H1 (cell line): Measurements from ENCODE around the gene MCC. TPM values are rescaled to one million over a fixed set of nuclear protein-coding genes. Genes with fewer than 3 reads are reported as not detected.

Source experiments
- CTCF ChIA-PET: fragments of 300-600 bp; sonication (Branson Sonifier 250); formaldehyde crosslinking; loops from one replicate; lab custom pipeline; 2021; ENCODE audit not compliant: partially characterized antibody; lab: Charles Lee
- POLR2A ChIA-PET: fragments of 300-600 bp; sonication (Branson Sonifier 250); formaldehyde crosslinking; loops from one replicate; lab custom pipeline; 2021; ENCODE audit warnings: inconsistent platforms; ENCODE audit not compliant: partially characterized antibody; lab: Charles Lee
- DNase-seq, 2 experiments: peaks; one replicate each; pipeline versions ENCODE4 v3.0.0 to v3.0.0-alpha.2; 2010 to 2022; ENCODE audit warnings: low spot score in 2 of 2, low read depth in 1 of 2, mixed read lengths in 1 of 2
- FAIRE-seq: peaks from 2 replicates; lab custom pipeline; 2011; peaks lifted over from hg19 to GRCh38; lab: Jason Lieb, UNC
- H2AFZ ChIP-seq: 2 replicates; pipeline ENCODE4 v1.8.1; 2012; ENCODE audit warnings: low read length, inconsistent platforms
- H2AK5ac ChIP-seq: 2 replicates; pipeline ENCODE4 v1.6.1; 2013; ENCODE audit warnings: low read depth, low read length
- H2BK120ac ChIP-seq: replicated peaks from 2 replicates; pipeline ENCODE3; 2013; ENCODE audit warnings: low read depth, low read length, inconsistent platforms
- H2BK12ac ChIP-seq: 2 replicates; pipeline ENCODE4 v1.6.1; 2013; ENCODE audit warnings: low read depth, low read length
- H2BK15ac ChIP-seq: 2 replicates; pipeline ENCODE4 v1.6.1; 2013; ENCODE audit warnings: low read length
- H2BK20ac ChIP-seq: 2 replicates; pipeline ENCODE4 v1.6.1; 2013; ENCODE audit warnings: low read length
- H2BK5ac ChIP-seq: 2 replicates; pipeline ENCODE4 v1.6.1; 2013; ENCODE audit warnings: low read depth, low read length
- H3K14ac ChIP-seq: 2 replicates; pipeline ENCODE4 v1.6.1; 2013; ENCODE audit warnings: inconsistent platforms; ENCODE audit not compliant: insufficient read length
- H3K18ac ChIP-seq: 2 replicates; pipeline ENCODE4 v1.6.1; 2013; ENCODE audit warnings: low read length; ENCODE audit errors: extremely low read depth
- H3K23ac ChIP-seq: 2 replicates; pipeline ENCODE4 v1.6.1; 2013; ENCODE audit warnings: inconsistent platforms; ENCODE audit not compliant: insufficient read length
- H3K23me2 ChIP-seq: 2 replicates; pipeline ENCODE4 v1.6.1; 2013; ENCODE audit warnings: low read depth, low read length
- H3K27ac ChIP-seq: 2 replicates; pipeline ENCODE4 v1.6.1; 2011; ENCODE audit warnings: low read depth, low read length, inconsistent platforms
- H3K27me3 ChIP-seq, 4 experiments: replicated peaks in 1 of 4; 1 replicate in 1 of 4; 2 replicates in 3 of 4; pipeline versions ENCODE4 v1.6.1 to v1.8.1; 2011 to 2013; ENCODE audit warnings: low read length in 3 of 4, mild to moderate bottlenecking in 3 of 4, inconsistent platforms in 2 of 4, mixed read lengths in 2 of 4, moderate library complexity in 1 of 4; ENCODE audit not compliant: control insufficient read depth in 3 of 4, insufficient read depth in 3 of 4; ENCODE audit errors: extremely low read depth in 1 of 4
- H3K36me3 ChIP-seq, 4 experiments: 2 replicates each; pipeline versions ENCODE4 v1.6.1 to v1.8.1; 2011 to 2013; ENCODE audit warnings: mild to moderate bottlenecking in 4 of 4, low read length in 3 of 4, moderate library complexity in 2 of 4, control low read depth in 1 of 4, inconsistent platforms in 1 of 4; ENCODE audit not compliant: insufficient read depth in 4 of 4, control insufficient read depth in 2 of 4
- H3K4ac ChIP-seq: replicated peaks from 2 replicates; pipeline ENCODE3; 2013; ENCODE audit warnings: low read length, low read depth, mixed read lengths, inconsistent platforms; ENCODE audit not compliant: insufficient read length
- H3K4me1 ChIP-seq, 4 experiments: replicated peaks in 1 of 4; 1 replicate in 1 of 4; 2 replicates in 3 of 4; pipeline versions ENCODE4 v1.6.1 to v1.8.1; 2011 to 2013; ENCODE audit warnings: low read length in 3 of 4, inconsistent platforms in 2 of 4, mixed read lengths in 1 of 4; ENCODE audit not compliant: insufficient read depth in 4 of 4, control insufficient read depth in 3 of 4
- H3K4me2 ChIP-seq, 2 experiments: 2 replicates each; pipeline versions ENCODE4 v1.6.1 to v1.8.1; 2011 to 2013; ENCODE audit warnings: low read depth in 2 of 2, low read length in 2 of 2, control low read depth in 1 of 2, inconsistent platforms in 1 of 2, mild to moderate bottlenecking in 1 of 2; ENCODE audit not compliant: insufficient read depth in 1 of 2
- H3K4me3 ChIP-seq, 4 experiments: fragments of 200-600, 300-600 bp in 1 of 4; sonication (generic), shearing (Covaris generic), sonication (Bioruptor Twin) in 1 of 4; 2 replicates each; pipeline versions ENCODE4 v1.5.1 to v1.8.1; 2011 to 2016; ENCODE audit warnings: low read length in 4 of 4, low read depth in 3 of 4, control low read depth in 2 of 4, inconsistent platforms in 2 of 4, mild to moderate bottlenecking in 2 of 4, mixed read lengths in 1 of 4, moderate library complexity in 1 of 4; ENCODE audit not compliant: insufficient read depth in 2 of 4; ENCODE audit errors: extremely low read depth in 1 of 4
- H3K56ac ChIP-seq: replicated peaks from 2 replicates; pipeline ENCODE3; 2013; ENCODE audit warnings: low read depth, mild to moderate bottlenecking, mixed read lengths, low read length, inconsistent platforms; ENCODE audit not compliant: insufficient read length
- H3K79me1 ChIP-seq: 2 replicates; pipeline ENCODE4 v1.6.1; 2013; ENCODE audit warnings: low read depth, low read length, control low read depth
- H3K79me2 ChIP-seq, 2 experiments: 2 replicates each; pipeline versions ENCODE4 v1.6.1 to v1.8.1; 2012 to 2013; ENCODE audit warnings: low read length in 2 of 2, mild to moderate bottlenecking in 2 of 2, inconsistent platforms in 1 of 2; ENCODE audit not compliant: insufficient read depth in 2 of 2, control insufficient read depth in 1 of 2
- H3K9ac ChIP-seq, 4 experiments: replicated peaks in 1 of 4; 1 replicate in 1 of 4; 2 replicates in 3 of 4; pipeline versions ENCODE4 v1.6.1 to v1.8.1; 2011 to 2013; ENCODE audit warnings: low read depth in 3 of 4, low read length in 3 of 4, control low read depth in 2 of 4, mild to moderate bottlenecking in 2 of 4, moderate library complexity in 2 of 4, inconsistent platforms in 1 of 4; ENCODE audit errors: extremely low read depth in 1 of 4
- H3K9me3 ChIP-seq, 2 experiments: 2 replicates each; pipeline versions ENCODE4 v1.6.1 to v1.8.1; 2012 to 2013; ENCODE audit warnings: mild to moderate bottlenecking in 2 of 2, moderate library complexity in 2 of 2, control low read depth in 1 of 2, inconsistent platforms in 1 of 2, low read depth in 1 of 2, low read length in 1 of 2, mixed read lengths in 1 of 2; ENCODE audit not compliant: insufficient read depth in 2 of 2
- H4K20me1 ChIP-seq, 2 experiments: replicated peaks in 1 of 2; 2 replicates each; pipeline versions ENCODE3 to v1.8.1; 2011 to 2013; ENCODE audit warnings: inconsistent platforms in 2 of 2, low read length in 2 of 2, mild to moderate bottlenecking in 1 of 2; ENCODE audit not compliant: insufficient read depth in 2 of 2, control insufficient read depth in 1 of 2
- H4K5ac ChIP-seq: 2 replicates; pipeline ENCODE4 v1.6.1; 2013; ENCODE audit warnings: low read length, low read depth, mixed read lengths, inconsistent platforms; ENCODE audit not compliant: insufficient read length
- H4K8ac ChIP-seq: 2 replicates; pipeline ENCODE4 v1.8.0; 2013; ENCODE audit warnings: mild to moderate bottlenecking, moderate library complexity, low read length, inconsistent platforms; ENCODE audit not compliant: insufficient read depth; ENCODE audit errors: extremely low read depth
- H4K91ac ChIP-seq: replicated peaks from 2 replicates; pipeline ENCODE3; 2013; ENCODE audit warnings: low read length, mixed read lengths, inconsistent platforms; ENCODE audit not compliant: insufficient read length
- JUND ChIP-seq: IDR thresholded peaks from 2 replicates; pipeline ENCODE4 v1.6.1; 2011; ENCODE audit warnings: mild to moderate bottlenecking, improper control_type of control experiment, low read length
- TEAD4 ChIP-seq: IDR thresholded peaks from 2 replicates; pipeline ENCODE4 v1.6.1; 2012; ENCODE audit warnings: low read depth, low read length, inconsistent platforms, mixed read lengths
- WGBS, 2 experiments: shearing (Covaris generic) in 1 of 2; methylation state at CpG; one replicate each; pipeline versions ENCODE4 v1.1.6 to v1.1.7; 2013 to 2015; ENCODE audit warnings: low lambda C conversion rate in 2 of 2, mixed read lengths in 2 of 2, inconsistent platforms in 1 of 2, low coverage in 1 of 2, missing lambda C conversion rate in 1 of 2; ENCODE audit not compliant: insufficient replicate concordance in 2 of 2, insufficient coverage in 1 of 2, insufficient read length in 1 of 2; ENCODE audit errors: extremely low coverage in 1 of 2, missing lambda C conversion rate in 1 of 2; 5-methylcytosine and 5-hydroxymethylcytosine counted together
- polyA plus RNA-seq, 7 experiments: library from polyadenylated mRNA; depleted of rRNA in 3 of 7; stranded (reverse) in 5 of 7; unstranded in 2 of 7; fragments of >200 nt in 5 of 7; fragments of 200-250 nt in 2 of 7; gene quantifications; 1 replicate in 5 of 7; 2 replicates in 1 of 7; 4 replicates in 1 of 7; pipeline versions ENCODE4 v1.2.1 to v1.2.3, GENCODE V29; 2011 to 2013; ENCODE audit warnings: missing spikeins in 2 of 7, mixed read lengths in 2 of 7
- total RNA-seq: library from RNA; stranded (reverse); fragmentation: NEBNext Ultra II Directional; extraction: Animal tissue kit (Norgen Biotek cat#: 25700); gene quantifications from 2 replicates; pipeline ENCODE4 v1.2.1, GENCODE V29; 2021
- TF ChIP-seq, protein P1 (sequence below): IDR thresholded peaks from 2 replicates; pipeline ENCODE4 v1.6.1; 2012; ENCODE audit warnings: inconsistent platforms

MCC gene
- total and polyA plus RNA-seq, 2 of the 8 experiments (the other 6 are each of a cell fraction or from before 2014, with no cell fraction given), result 2.6 to 18.3 TPM

DNA sequence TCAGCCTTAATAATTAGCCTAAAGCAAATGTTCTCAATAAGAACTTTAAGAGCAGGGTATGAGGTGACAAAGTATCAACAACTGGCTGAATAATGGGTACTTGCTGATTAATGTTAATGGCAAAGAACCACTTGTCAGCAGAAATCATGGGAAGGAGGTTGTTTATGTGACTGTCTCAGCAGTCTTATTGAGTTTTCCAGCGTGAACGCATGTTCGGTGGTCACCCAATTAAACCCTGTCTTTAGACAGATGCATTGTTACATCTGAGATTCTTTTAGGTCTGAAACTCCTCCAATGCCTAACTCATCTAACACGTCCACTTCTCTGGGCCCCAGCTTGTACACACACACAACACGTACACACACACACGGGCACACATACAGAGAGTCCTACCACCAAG is 35.3 kb downstream of the MCC start:
- FAIRE-seq, result peak; percentile 7
- no peaks in the 10 kb centered on the region for H3K4me1 ChIP-seq
- WGBS, 2 experiments, result 89% methylated on average over 6 of the region's 6 CpGs; no CpG with 5 or more reads in 1 of the 2 experiments
- no peak overlapping the region for H3K56ac ChIP-seq
- H4K91ac ChIP-seq, result no peak overlapping the region
- H3K9me3 ChIP-seq, result no peaks in the 10 kb centered on the region
- H3K4ac ChIP-seq, result no peak overlapping the region
- H2BK12ac ChIP-seq, result no peak overlapping the region
- H3K4me3 ChIP-seq, result no peak overlapping the region
- H3K27ac ChIP-seq, result no peak overlapping the region
- no peak overlapping the region for H2AFZ ChIP-seq
- H2BK20ac ChIP-seq, result no peak overlapping the region
- H2BK5ac ChIP-seq, result no peak overlapping the region
- no peak overlapping the region for H2AK5ac ChIP-seq
- no peak overlapping the region for H3K14ac ChIP-seq
- no peaks in the 10 kb centered on the region for H3K23me2 ChIP-seq
- no peaks in the 10 kb centered on the region for H3K27me3 ChIP-seq
- no peak overlapping the region for H3K9ac ChIP-seq
- H3K36me3 ChIP-seq, result no peaks in the 10 kb centered on the region
- no peak overlapping the region for H3K23ac ChIP-seq
- H3K79me2 ChIP-seq, result no peaks in the 10 kb centered on the region
- H4K20me1 ChIP-seq, result no peaks in the 10 kb centered on the region
- H4K5ac ChIP-seq, result no peak overlapping the region
- no peak overlapping the region for H3K4me2 ChIP-seq
- H3K79me1 ChIP-seq, result no peaks in the 10 kb centered on the region
- ChIA-PET POLR2A (no interaction called here), CTCF (interaction anchor here (1.6 kb wide), 1 partner anchor 116 kb away, joined by 3 read pairs; no protein-coding TSS in a partner anchor)
- H4K8ac ChIP-seq, result no peak overlapping the region
- no peak overlapping the region for H2BK120ac ChIP-seq
- no peak overlapping the region for H3K18ac ChIP-seq
- TF ChIP-seq TEAD4 (no peak), JUND (no peak)
- TF ChIP-seq, protein P1, sequence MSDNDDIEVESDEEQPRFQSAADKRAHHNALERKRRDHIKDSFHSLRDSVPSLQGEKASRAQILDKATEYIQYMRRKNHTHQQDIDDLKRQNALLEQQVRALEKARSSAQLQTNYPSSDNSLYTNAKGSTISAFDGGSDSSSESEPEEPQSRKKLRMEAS, result no peak
- no peak for DNase-seq
- no peak overlapping the region for H2BK15ac ChIP-seq
